Ascending aorta (tissue), 2 donors: ENCODE measurements around the gene ZEB2. TPM values are rescaled to one million over a fixed set of nuclear protein-coding genes. Genes with fewer than 3 reads are reported as not detected.
A peak's percentile ranks its signal among the peaks of the same experiment; 100 is the strongest.

Source experiments
- DNase-seq, 2 donors: peaks; one replicate each; pipeline ENCODE4 v3.0.0-alpha.2; 2019; ENCODE audit warnings: low spot score in 2 of 2
- H3K27ac ChIP-seq, 2 donors: fragments of 200-600 bp; sonication (generic); one replicate each; pipeline ENCODE4 v1.5.1; 2016 to 2017; ENCODE audit warnings: mild to moderate bottlenecking in 1 of 2
- H3K27me3 ChIP-seq: fragments of 200-600 bp; sonication (generic); one replicate; pipeline ENCODE4 v1.5.1; 2017
- H3K36me3 ChIP-seq, 2 donors: fragments of 200-600 bp; sonication (generic); one replicate each; pipeline ENCODE4 v1.5.1; 2016
- H3K4me1 ChIP-seq, 2 donors: fragments of 200-600 bp; sonication (generic); one replicate each; pipeline ENCODE4 v1.5.1; 2016 to 2017; ENCODE audit warnings: mild to moderate bottlenecking in 1 of 2
- H3K4me3 ChIP-seq, 2 donors: fragments of 200-600 bp; sonication (generic); one replicate each; pipeline ENCODE4 v1.5.1; 2016 to 2017; ENCODE audit warnings: mild to moderate bottlenecking in 1 of 2
- H3K9me3 ChIP-seq, 2 donors: fragments of 200-600 bp; sonication (generic); one replicate each; pipeline ENCODE4 v1.5.1; 2016
- CTCF ChIP-seq, 3 experiments: fragments of 200-600 bp in 2 of 3; fragments of 450-650 bp in 1 of 3; sonication (generic) in 2 of 3; IDR thresholded peaks; one replicate each; pipeline ENCODE4 v1.5.1; 2016 to 2019; ENCODE audit warnings: antibody characterized with exemption in 3 of 3, mild to moderate bottlenecking in 1 of 3, moderate library complexity in 1 of 3
- intact Hi-C: fragments of 100-400 bp; cut with DNase I; formaldehyde crosslinking; loops from one replicate; pipeline ENCODE4 v1.15.1; 2023
- total RNA-seq: library from RNA; depleted of rRNA; stranded (reverse); fragments of >200 nt; gene quantifications from one replicate; pipeline ENCODE4 v1.1.0, GENCODE V29; 2016

ZEB2 gene
- total RNA-seq, 1 donor from 2014 or later = 74.6 TPM

GRCh38 chr2:144458541-144458940 lies 61.4 kb downstream of the ZEB2 start:
- peak overlapping the region in 1 of 2 donors; percentile 57 for H3K27ac ChIP-seq
- intact Hi-C loops = loop anchor here (10.0 kb wide), 2 partner anchors 546 to 974 kb away; no protein-coding TSS in a partner anchor

GRCh38 chr2:144456680-144457079 lies 63.2 kb downstream of the ZEB2 start:
- Histone ChIP-seq H3K27ac (peak overlapping the region in 1 of 2 donors; percentile 43), H3K36me3 (no peaks in the 10 kb centered on the region), H3K27me3 (no peaks in the 10 kb centered on the region), H3K4me1 (peaks cover 11 to 63% of the 10 kb centered on the region in 2 donors), H3K4me3 (no peak overlapping the region), H3K9me3 (no peaks in the 10 kb centered on the region)
- intact Hi-C loops = loop anchor here (10.0 kb wide), 2 partner anchors 548 to 972 kb away; no protein-coding TSS in a partner anchor
- peak in 1 of 2 donors; percentile 70 for DNase-seq
- TF ChIP-seq CTCF (IDR thresholded peaks at IDR 0.05) = no peak

More at GRCh38 chr2:144458541-144458940, 61.4 kb downstream of the ZEB2 start:
- no peak overlapping the region for H3K4me3 ChIP-seq
- H3K4me1 ChIP-seq = peaks cover 13 to 56% of the 10 kb centered on the region in 2 donors
- no peaks in the 10 kb centered on the region for H3K27me3 ChIP-seq
- no peaks in the 10 kb centered on the region for H3K9me3 ChIP-seq
- TF ChIP-seq CTCF (IDR thresholded peaks at IDR 0.05) = no peak
- no peaks in the 10 kb centered on the region for H3K36me3 ChIP-seq
- DNase-seq = no peak

GRCh38 chr2:144455987-144456386 lies 63.9 kb downstream of the ZEB2 start:
- Histone ChIP-seq H3K36me3 (no peaks in the 10 kb centered on the region), H3K27me3 (no peaks in the 10 kb centered on the region), H3K4me1 (peaks cover 11 to 66% of the 10 kb centered on the region in 2 donors), H3K9me3 (no peaks in the 10 kb centered on the region), H3K4me3 (no peak overlapping the region), H3K27ac (no peak overlapping the region)
- no peak for TF ChIP-seq CTCF (IDR thresholded peaks at IDR 0.05)
- DNase-seq = no peak
- intact Hi-C loops = loop anchor here (2.0 to 10.0 kb wide), 3 partner anchors 61 to 971 kb away; no protein-coding TSS in a partner anchor

- H3K27me3 ChIP-seq = no peaks in the 10 kb centered on the region
- no peak for DNase-seq
- H3K4me1 ChIP-seq = peaks cover 11 to 62% of the 10 kb centered on the region in 2 donors
- H3K36me3 ChIP-seq = no peaks in the 10 kb centered on the region
- no peak for TF ChIP-seq CTCF (IDR thresholded peaks at IDR 0.05)
- H3K27ac ChIP-seq = no peak overlapping the region
- peak overlapping the region in 1 of 2 donors; percentile 60 for H3K4me3 ChIP-seq
- no peaks in the 10 kb centered on the region for H3K9me3 ChIP-seq
- intact Hi-C loops = loop anchor here (2.0 to 10.0 kb wide), 3 partner anchors 62 to 970 kb away; no protein-coding TSS in a partner anchor
Measured at GRCh38 chr2:144454466-144455287, 65.2 kb downstream of the ZEB2 start.

GRCh38 chr2:144453486-144454158 lies 66.3 kb downstream of the ZEB2 start:
- no peak for TF ChIP-seq CTCF (IDR thresholded peaks at IDR 0.05)
- Histone ChIP-seq H3K9me3 (no peaks in the 10 kb centered on the region), H3K27ac (peak overlapping the region; percentile 55 to 63), H3K27me3 (no peaks in the 10 kb centered on the region), H3K4me3 (peak overlapping the region; percentile 38 to 60), H3K4me1 (peaks cover 11 to 58% of the 10 kb centered on the region in 2 donors), H3K36me3 (no peaks in the 10 kb centered on the region)
- DNase-seq = no peak
- intact Hi-C loops = loop anchor here (1.0 to 10.0 kb wide), 4 partner anchors 63 to 969 kb away; a partner anchor contains a TSS
